Fibroblast of the aortic adventitia (primary cell): Measurements from ENCODE around the gene SPRY1. TPM values are rescaled to one million over a fixed set of nuclear protein-coding genes. Genes with fewer than 3 reads are reported as not detected.

Experiments
- DNase-seq: peaks from one replicate; pipeline ENCODE4 v3.0.0-alpha.2; 2010; ENCODE audit warnings: low read depth
- H3K4me3 ChIP-seq: 2 replicates; pipeline ENCODE4 v1.5.1; 2011; ENCODE audit warnings: low read depth, mild to moderate bottlenecking, control low read depth, low read length, moderate library complexity
- CTCF ChIP-seq: IDR thresholded peaks from 2 replicates; pipeline ENCODE4 v1.5.1; 2011; ENCODE audit warnings: mild to moderate bottlenecking, low read length, control low read depth, inconsistent platforms; ENCODE audit not compliant: insufficient read depth
- total RNA-seq: library from RNA; depleted of rRNA; stranded (reverse); fragments of >200 nt; gene quantifications from 2 replicates; pipeline ENCODE4 v1.2.3, GENCODE V29; 2012; ENCODE audit warnings: low replicate concordance

The SPRY1 gene
- total RNA-seq, 1 donor: 33.0 TPM

- no peak for DNase-seq
- TF ChIP-seq CTCF: no peak
- no peak overlapping the region for H3K4me3 ChIP-seq
These were observed 30.3 kb upstream of the SPRY1 start for GRCh38 chr4:123366144-123366748.

DNA sequence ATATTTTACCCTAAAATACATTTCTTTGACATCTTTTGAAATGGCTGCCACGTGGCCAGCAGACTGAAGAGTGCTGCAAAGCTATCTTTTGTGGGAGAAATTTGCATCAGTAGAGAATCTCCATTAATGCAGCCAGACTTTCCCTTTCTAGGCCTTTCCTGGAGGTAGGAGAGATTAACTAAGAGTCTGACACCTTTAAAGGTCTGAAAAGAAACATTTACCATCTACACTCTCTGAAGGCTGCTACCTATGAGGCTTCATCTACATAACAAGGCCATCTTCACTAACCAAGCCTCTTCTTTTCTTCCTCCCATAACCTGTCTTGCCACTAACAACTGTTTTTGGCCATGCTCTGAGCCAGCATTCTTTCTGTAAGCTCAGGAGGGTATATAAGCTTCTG lies 17.8 kb upstream of the SPRY1 start:
- TF ChIP-seq CTCF: no peak
- DNase-seq: no peak
- no peak overlapping the region for H3K4me3 ChIP-seq

GRCh38 chr4:123379392-123379791 lies 17.2 kb upstream of the SPRY1 start:
- no peak overlapping the region for H3K4me3 ChIP-seq
- TF ChIP-seq CTCF: no peak
- no peak for DNase-seq

DNA sequence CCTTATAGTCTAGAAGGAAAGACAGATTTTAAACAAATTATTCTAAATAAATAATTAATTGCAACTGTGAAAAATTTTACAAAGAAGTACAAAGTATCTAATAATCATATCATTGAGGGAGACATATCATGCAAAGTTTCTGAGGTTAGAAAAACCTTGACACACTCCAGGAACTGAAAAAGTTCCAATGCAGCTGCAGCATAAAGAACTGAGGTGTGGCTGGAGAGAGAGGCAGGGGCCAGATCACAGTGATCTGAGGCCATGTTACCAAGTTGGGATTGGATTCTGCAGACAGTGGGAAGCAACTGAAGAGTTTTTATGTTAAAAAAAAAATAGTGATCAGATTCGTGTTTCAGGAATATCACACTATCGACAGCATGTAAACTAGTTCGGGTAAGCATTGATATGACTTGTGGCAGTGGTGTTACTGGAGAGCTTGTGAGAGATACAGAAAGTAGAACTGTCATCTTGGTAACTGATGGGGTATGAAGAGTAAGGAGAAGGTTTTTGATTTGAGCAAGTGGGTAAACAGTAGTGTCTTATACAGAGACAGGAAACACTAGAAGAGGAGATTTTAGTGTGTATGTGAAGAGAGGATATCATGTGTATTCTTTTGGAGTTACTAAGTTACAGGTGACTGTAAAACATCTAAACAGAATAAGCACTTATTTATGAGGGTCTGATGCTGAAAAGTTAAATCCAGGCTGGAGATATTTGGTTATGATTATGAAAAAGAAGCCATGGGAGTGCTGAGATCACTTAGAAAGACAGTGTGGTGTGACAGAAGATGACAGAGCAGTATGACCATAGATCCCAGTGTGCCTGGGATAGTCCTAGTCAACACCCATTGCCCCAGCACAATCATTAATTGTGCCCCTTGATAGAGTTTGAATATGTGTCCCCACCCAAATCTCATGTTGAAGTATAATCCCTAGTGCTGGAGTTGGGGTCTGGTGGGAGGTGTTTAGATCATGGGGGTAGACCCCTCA lies 15.6 kb upstream of the SPRY1 start:
- H3K4me3 ChIP-seq: no peak overlapping the region
- TF ChIP-seq CTCF: no peak
- no peak for DNase-seq

GRCh38 chr4:123381996-123382395 lies 14.6 kb upstream of the SPRY1 start:
- DNase-seq: no peak
- no peak for TF ChIP-seq CTCF
- H3K4me3 ChIP-seq: no peak overlapping the region

DNA sequence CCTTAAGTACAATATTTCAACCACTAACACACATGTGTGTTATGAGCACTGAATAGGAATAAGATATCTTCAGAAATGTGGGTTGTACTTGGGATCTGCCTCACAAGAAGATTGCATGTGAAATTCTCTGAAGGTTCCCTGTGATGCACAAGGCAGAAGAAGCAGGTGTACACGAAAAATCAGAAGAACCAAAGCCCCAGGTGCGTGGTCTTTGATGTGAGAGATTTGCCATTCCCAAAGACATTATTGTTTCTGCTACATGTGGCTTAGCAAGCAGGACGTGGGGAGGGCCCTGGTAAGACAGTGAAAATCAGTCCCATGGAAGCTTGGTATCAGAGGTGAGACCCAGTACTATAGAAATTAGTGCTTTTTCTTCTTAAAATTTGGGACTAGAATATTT lies 13.0 kb upstream of the SPRY1 start:
- H3K4me3 ChIP-seq: no peak overlapping the region
- no peak for TF ChIP-seq CTCF

More for the DNA sequence above, 13.0 kb upstream of the SPRY1 start:
- no peak for DNase-seq
